ENCODE data around the gene CWF19L1. TPM values are rescaled to one million over a fixed set of nuclear protein-coding genes. Genes with fewer than 3 reads are reported as not detected.

CWF19L1 gene
- total RNA-seq, 1 donor from 2014 or later: 53.3 TPM

GRCh38 chr10:100208276-100208675, 59.2 kb downstream of the CWF19L1 start:
- no peak overlapping the region for H3K4me3 Mint-ChIP-seq
- H3K9me3 Mint-ChIP-seq: no peaks in the 10 kb centered on the region
- ATAC-seq (ENCODE audit: low read depth) (no peak), DNase-seq (no peak)
- H3K27me3 Mint-ChIP-seq: no peaks in the 10 kb centered on the region
- peaks cover 78% of the 10 kb centered on the region for H3K36me3 Mint-ChIP-seq (ENCODE audit: low read depth)
- H3K4me1 Mint-ChIP-seq: no peaks in the 10 kb centered on the region
- intact Hi-C loops (cut with micrococcal nuclease): no loop called here
- TF ChIP-seq CTCF (IDR thresholded peaks at IDR 0.05): no peak
- H3K27ac Mint-ChIP-seq: no peak overlapping the region
- POLR2A ChIA-PET: interaction anchor here (0.6 kb wide), 1 partner anchor 313 kb away, joined by 9 read pairs; no protein-coding TSS in a partner anchor
- CTCF ChIA-PET: no interaction called here

- intact Hi-C loops (cut with micrococcal nuclease): no loop called here
- Mint-ChIP-seq H3K4me3 (no peak overlapping the region), H3K27ac (no peak overlapping the region), H3K9me3 (no peaks in the 10 kb centered on the region), H3K36me3 (ENCODE audit: low read depth) (peaks cover 80% of the 10 kb centered on the region), H3K4me1 (no peaks in the 10 kb centered on the region), H3K27me3 (no peaks in the 10 kb centered on the region)
- TF ChIP-seq CTCF (IDR thresholded peaks at IDR 0.05): no peak
- ATAC-seq (ENCODE audit: low read depth): no peak
- POLR2A ChIA-PET: no interaction called here
- no peak for DNase-seq
- CTCF ChIA-PET: no interaction called here
Observed at GRCh38 chr10:100204370-100204769, 63.1 kb downstream of the CWF19L1 start.

- no peak overlapping the region for H3K27ac Mint-ChIP-seq
- H3K4me3 Mint-ChIP-seq: no peak overlapping the region
- H3K27me3 Mint-ChIP-seq: no peaks in the 10 kb centered on the region
- peaks cover 77% of the 10 kb centered on the region for H3K36me3 Mint-ChIP-seq (ENCODE audit: low read depth)
- POLR2A ChIA-PET: no interaction called here
- no peak for TF ChIP-seq CTCF (IDR thresholded peaks at IDR 0.05)
- H3K4me1 Mint-ChIP-seq: no peaks in the 10 kb centered on the region
- no peaks in the 10 kb centered on the region for H3K9me3 Mint-ChIP-seq
- DNase-seq: no peak
- ATAC-seq (ENCODE audit: low read depth): no peak
- CTCF ChIA-PET: no interaction called here
- intact Hi-C loops (cut with micrococcal nuclease): no loop called here
Observed at GRCh38 chr10:100201549-100201948, 65.9 kb downstream of the CWF19L1 start.

GRCh38 chr10:100194711-100195110, 72.7 kb downstream of the CWF19L1 start:
- no peaks in the 10 kb centered on the region for H3K9me3 Mint-ChIP-seq
- ATAC-seq (ENCODE audit: low read depth) (no peak), DNase-seq (no peak)
- H3K4me1 Mint-ChIP-seq: no peaks in the 10 kb centered on the region
- H3K27me3 Mint-ChIP-seq: no peaks in the 10 kb centered on the region
- no peak overlapping the region for H3K4me3 Mint-ChIP-seq
- POLR2A ChIA-PET: no interaction called here
- intact Hi-C loops (cut with micrococcal nuclease): no loop called here
- no peak overlapping the region for H3K27ac Mint-ChIP-seq
- peaks cover 65% of the 10 kb centered on the region for H3K36me3 Mint-ChIP-seq (ENCODE audit: low read depth)
- CTCF ChIA-PET: no interaction called here
- no peak for TF ChIP-seq CTCF (IDR thresholded peaks at IDR 0.05)

GRCh38 chr10:100192350-100192749, 75.1 kb downstream of the CWF19L1 start:
- intact Hi-C loops (cut with micrococcal nuclease): no loop called here
- H3K36me3 Mint-ChIP-seq (ENCODE audit: low read depth): peaks cover 56% of the 10 kb centered on the region

More at GRCh38 chr10:100192350-100192749, 75.1 kb downstream of the CWF19L1 start:
- CTCF ChIA-PET: no interaction called here
- no peaks in the 10 kb centered on the region for H3K27me3 Mint-ChIP-seq
- no peaks in the 10 kb centered on the region for H3K9me3 Mint-ChIP-seq
- H3K4me3 Mint-ChIP-seq: no peak overlapping the region
- peaks cover 6% of the 10 kb centered on the region for H3K4me1 Mint-ChIP-seq
- H3K27ac Mint-ChIP-seq: no peak overlapping the region
- POLR2A ChIA-PET: no interaction called here
- DNase-seq (no peak), ATAC-seq (ENCODE audit: low read depth) (no peak)
- no peak for TF ChIP-seq CTCF (IDR thresholded peaks at IDR 0.05)

All from activated B cell treated with CpG ODN at 0.5 μM for 24 hours (primary cell).